Ammon's horn (tissue), 1 donor: ENCODE measurements around the gene GALK1.
"Not testable (repeated sequence)": the region's sequence is repeated elsewhere in the genome, so short reads cannot be mapped to it uniquely, and the experiment has no call there.

Source experiments
- DNase-seq: peaks from one replicate; pipeline ENCODE4 v3.0.0-alpha.2; 2016; ENCODE audit warnings: low spot score

Gene GALK1

DNA sequence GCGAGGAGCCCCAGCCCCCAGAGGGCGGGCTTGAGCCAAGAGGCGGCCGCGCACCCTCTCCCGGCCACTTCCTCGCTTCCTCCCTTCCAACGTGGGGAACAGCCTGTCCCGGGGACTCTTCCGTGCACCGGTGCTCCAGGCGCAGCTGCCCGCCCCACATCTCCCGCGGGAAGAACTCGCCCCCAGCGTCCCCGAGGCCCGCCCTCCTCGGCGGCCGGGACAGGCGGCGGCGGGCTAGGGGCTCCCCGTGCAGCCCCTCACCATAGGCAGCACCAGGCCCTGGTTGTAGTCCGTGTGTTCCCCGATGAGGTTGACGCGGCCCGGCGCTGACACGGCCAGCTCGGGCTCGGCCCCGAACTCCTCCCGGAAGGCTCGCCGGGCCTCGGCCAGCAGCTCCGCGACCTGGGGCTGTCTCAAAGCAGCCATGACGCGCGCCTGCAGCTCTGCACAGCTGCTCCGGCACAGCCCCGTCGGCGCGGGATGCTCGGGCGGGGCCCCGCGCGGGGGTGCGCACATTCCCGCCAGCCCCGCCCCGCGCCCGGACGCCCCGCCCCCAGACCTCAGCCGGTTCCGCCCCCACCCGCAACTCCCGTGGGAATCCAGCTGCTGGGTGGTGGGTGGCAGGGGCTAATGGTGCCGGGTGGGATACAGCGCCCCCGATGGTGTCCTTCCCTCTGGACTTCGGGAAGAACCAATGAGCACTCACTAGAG lies at the start of gene GALK1:
Gene GALK1 (minus strand): TSS at position 482 of the 711 bp plus-strand sequence. CDS start 56 bp downstream, at position 426.
- peak; percentile 67 for DNase-seq

DNA sequence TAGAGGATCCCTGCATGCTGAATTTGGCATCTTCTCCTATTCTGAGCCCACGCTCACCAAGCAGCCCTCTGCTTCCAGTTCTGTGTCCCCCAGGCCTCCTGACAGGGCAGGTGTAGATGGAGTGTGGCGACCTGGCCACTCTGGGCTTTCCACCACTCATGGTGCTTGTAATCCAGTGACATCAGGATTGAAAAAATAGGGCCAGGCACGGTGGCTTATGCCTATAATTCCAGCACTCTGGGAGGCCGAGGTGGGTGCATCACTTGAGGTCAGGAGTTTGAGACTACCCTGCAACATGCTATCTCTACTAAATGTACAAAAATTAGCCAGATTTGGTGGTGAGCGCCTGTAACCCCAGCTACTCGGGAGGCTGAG lies 49.0 kb upstream of the GALK1 start:
- DNase-seq = no peak

- no peak for DNase-seq
Observed at GRCh38 chr17:75813081-75814020, 48.4 kb upstream of the GALK1 start.

GRCh38 chr17:75812096-75813013 lies 47.4 kb upstream of the GALK1 start:
- no peak for DNase-seq

DNA sequence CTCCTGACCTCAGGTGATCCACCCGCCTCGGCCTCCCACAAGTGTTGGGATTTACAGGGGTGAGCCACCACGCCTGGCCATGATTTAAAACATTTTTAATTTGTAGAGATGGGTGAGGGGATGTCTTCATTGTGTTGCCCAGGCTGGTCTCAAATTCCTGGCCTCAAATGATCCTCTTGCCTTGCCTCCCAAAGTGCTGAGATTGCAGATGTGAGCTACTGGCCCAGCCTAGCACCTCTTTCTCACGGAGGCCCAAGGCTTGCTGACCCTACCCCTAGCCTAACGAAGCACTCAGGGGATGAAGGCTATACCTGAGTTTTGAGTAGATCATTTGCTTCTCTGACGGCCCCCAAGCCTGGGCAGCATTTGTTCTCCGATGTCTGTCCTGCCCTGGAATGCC lies 46.2 kb upstream of the GALK1 start:
- no peak for DNase-seq

- not testable (repeated sequence) for DNase-seq
Observed at GRCh38 chr17:75810756-75811155, 45.8 kb upstream of the GALK1 start.

GRCh38 chr17:75810216-75810615 lies 45.2 kb upstream of the GALK1 start:
- DNase-seq = no peak

DNA sequence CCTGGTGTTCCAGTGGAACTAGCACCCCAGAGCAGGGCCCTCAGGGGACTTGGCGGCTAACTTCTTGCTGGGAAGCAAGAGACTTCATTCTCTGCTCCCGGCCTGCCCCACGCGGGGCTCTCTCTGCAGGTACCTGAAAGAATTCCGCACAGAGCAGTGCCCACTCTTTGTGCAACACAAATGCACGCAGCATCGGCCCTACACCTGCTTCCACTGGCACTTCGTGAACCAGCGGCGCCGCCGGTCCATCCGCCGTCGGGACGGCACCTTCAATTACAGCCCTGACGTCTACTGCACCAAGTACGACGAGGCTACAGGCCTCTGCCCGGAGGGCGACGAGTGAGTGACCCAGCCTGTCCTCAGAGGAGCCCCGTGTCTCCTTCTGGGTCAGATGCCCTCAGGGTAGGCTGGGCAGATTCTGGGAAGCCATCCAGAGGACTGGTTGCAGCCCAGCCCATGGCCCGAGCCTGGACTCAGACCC lies 44.7 kb upstream of the GALK1 start:
- DNase-seq = no peak

DNA sequence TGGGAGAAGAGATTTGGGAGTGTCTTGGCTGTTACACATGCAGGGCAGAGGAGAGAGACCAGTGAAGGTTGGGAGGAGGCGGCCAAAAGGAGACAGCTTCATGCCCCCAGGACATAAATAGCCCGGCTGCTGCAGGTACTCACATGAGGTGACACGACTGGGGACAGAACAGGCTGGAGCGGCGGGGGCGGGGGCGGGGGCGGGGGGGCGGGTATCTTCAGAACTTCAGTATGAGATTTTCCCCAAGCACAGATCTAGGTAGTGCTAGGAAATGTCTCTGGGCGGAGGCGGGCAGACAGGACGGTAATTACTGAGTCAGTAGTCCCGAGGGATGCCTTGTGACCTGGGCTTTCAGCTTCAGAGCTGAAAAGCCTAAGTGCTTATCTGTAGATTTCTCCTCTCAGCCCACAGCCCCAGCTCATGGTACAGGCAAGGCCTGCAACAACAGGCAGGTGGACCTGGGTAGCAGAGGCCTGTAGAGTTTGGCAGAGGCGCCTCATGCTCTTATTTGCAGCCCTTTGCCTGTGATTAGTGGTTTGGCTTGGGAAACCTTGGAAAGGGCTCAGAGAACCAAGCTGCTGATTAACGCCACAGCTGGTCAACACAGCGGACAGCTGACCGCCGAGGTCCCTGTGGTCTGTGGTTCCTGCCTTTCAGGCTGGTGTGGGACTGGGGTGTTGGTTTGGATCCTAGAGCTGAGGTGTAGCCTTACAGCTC lies 44.1 kb upstream of the GALK1 start:
- no peak for DNase-seq

GRCh38 chr17:75808549-75808904 lies 43.5 kb upstream of the GALK1 start:
- DNase-seq = no peak

DNA sequence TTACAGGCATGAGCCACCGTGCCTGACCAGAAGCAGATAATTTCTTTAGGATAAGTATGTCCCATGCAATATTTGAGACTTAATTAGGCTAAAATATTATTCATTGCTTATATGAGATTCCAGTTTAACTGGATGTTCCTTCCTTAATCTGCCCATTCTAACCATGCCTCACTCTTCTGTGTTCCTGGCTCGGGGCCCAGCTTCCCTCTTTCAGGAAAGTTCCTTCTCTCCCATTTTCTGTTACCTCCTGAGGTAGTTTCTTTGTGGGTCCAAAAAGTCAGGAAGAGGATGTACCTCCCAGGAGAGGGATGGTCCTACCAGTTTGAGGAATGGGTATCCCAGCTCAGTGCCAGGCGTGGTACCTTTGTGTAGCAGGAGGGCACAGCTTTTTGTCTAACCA lies 42.9 kb upstream of the GALK1 start:
- no peak for DNase-seq

DNA sequence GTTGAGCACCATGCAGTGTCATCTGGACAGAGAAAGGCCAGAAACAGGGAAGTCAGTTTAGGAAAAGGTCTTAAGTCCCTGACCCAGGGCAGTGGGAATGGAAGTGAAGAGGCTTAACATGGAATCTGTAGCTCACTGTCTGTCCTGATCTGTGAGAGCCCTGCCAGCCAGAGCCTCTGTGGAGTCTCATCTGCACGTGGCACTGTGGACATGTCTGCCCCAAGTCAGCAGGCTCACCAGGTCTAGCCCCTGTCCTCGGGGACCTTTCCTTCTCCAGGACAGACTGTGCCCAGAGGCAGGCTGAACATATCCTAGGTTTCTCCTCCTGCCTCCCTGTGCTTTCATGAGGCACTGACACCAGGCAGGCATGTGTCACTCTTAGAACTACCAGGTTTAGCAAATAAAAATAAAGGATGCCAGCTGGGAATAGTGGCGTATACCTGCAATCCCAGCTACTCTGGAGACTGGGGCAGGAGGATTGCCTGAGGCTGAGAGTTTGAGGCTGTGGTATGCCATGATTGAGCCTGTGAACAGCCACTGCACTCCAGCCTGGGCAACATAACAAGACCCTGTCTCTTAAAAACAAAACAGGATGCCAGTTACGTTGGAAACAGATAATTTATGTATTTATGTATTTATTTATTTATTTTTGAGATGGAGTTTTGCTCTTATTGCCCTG lies 42.0 kb upstream of the GALK1 start:
- DNase-seq = no peak

- no peak for DNase-seq
Observed at GRCh38 chr17:75803883-75804282, 38.9 kb upstream of the GALK1 start.

DNA sequence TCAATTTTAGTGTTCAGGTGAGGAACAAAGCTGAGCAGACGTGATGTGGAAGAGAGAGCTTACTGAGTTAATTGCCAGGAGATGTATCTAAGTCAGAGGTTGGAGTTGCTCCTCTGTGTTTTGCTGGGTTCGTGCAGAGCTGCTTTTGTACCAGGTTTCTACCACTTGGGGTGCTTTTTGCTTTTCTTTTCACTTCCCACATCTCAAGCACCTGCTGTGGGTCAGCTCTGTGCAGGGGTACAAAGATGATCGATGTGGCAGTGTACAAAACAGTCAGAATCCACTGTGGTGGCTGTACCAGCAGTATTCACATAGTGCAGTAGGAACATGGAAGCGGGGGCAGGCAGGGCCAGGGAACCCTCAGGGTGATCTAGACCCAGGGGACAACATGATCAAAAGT lies 34.4 kb upstream of the GALK1 start:
- no peak for DNase-seq

DNA sequence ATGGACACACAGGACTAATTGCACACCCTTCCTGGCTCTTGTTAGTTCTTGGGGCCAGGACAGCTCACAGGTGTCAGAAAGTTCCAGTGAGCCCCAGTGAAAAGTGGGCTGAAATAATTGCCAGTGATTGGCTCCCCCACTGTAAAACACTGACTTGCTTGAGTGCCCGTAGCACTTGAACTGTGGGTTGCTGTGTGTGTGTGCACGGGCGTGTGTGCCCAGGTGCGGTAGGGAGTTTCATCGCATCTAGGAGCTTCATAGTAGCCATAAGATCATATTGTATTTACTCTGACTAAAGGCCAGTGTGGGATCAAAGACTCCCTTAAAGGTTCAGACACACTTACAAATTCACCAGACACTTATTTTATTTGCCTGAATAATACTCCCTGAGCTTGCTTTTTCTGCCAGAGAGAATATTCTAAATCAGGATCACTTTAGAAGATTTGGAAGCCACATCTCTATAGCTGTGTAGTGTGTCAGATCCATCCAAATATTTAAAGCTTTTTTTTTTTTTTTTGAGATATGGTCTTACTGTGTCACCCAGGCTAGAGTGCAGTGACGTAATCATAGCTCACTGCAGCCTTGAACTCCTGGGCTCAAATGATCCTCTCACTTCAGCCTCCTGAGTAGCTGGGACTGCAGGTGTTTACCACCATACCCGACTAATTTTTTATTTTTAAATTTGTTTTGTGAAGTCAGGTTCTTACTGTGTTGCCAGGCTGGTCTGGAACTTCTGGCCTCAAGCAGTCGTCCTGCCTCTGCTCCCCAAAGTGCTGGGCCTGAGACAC lies 31.0 kb upstream of the GALK1 start:
- no peak for DNase-seq

DNA sequence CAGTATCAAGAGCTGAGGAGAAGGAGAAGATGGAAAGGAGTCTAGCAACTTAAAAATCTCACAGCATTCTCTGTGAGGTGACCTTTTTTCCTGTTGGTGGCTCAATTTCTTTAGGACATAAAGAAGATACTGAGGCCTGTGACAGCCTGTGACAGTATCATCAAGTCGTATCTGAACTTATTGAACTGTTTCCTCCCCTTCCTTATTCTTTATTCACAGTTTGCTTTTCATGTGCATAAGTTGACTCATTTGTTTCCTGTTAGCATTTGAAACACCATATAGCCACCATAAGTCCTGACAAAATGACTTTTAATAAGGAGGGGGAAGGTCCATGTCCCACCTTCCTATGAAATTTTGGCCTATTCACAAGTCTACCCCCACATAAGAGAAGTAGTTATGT lies 28.5 kb upstream of the GALK1 start:
- no peak for DNase-seq

GRCh38 chr17:75791254-75791653 lies 26.3 kb upstream of the GALK1 start:
- no peak for DNase-seq

GRCh38 chr17:75785016-75785890 lies 20.3 kb upstream of the GALK1 start:
- DNase-seq = peak; percentile 88

- peak; percentile 99 for DNase-seq
Observed at GRCh38 chr17:75784473-75785015, 19.6 kb upstream of the GALK1 start, which contains the start of gene UNK. Gene UNK, plus strand, starts transcription at chr17:75784806. Its CDS starts 75 bp downstream, at chr17:75784881.
